ENCODE results near the gene AATK.

AATK gene

GRCh38 chr17:81194941-81195901 lies 29.2 kb upstream of the AATK start:
- Mint-ChIP-seq H3K36me3 (ENCODE audit: low read depth) (peaks cover 4% of the 10 kb centered on the region), H3K27ac (no peak overlapping the region), H3K4me3 (no peak overlapping the region)

GRCh38 chr17:81194225-81194760 lies 28.3 kb upstream of the AATK start:
- Mint-ChIP-seq H3K4me1 (no peaks in the 10 kb centered on the region), H3K27me3 (ENCODE audit: low read depth) (no peaks in the 10 kb centered on the region), H3K9me3 (no peaks in the 10 kb centered on the region), H3K36me3 (ENCODE audit: low read depth) (peaks cover 4% of the 10 kb centered on the region), H3K4me3 (no peak overlapping the region), H3K27ac (no peak overlapping the region)
- no peak for TF ChIP-seq CTCF (IDR thresholded peaks at IDR 0.05; ENCODE audit: unreplicated experiment in 3 of 3)

More at GRCh38 chr17:81194941-81195901, 29.2 kb upstream of the AATK start:
- no peak for TF ChIP-seq CTCF (IDR thresholded peaks at IDR 0.05; ENCODE audit: unreplicated experiment in 3 of 3)
- Mint-ChIP-seq H3K27me3 (ENCODE audit: low read depth) (no peaks in the 10 kb centered on the region), H3K4me1 (no peaks in the 10 kb centered on the region), H3K9me3 (no peaks in the 10 kb centered on the region)

- Mint-ChIP-seq H3K36me3 (ENCODE audit: low read depth) (peaks cover 4% of the 10 kb centered on the region), H3K4me1 (no peaks in the 10 kb centered on the region), H3K9me3 (no peaks in the 10 kb centered on the region), H3K27ac (no peak overlapping the region), H3K4me3 (no peak overlapping the region), H3K27me3 (ENCODE audit: low read depth) (no peaks in the 10 kb centered on the region)
- TF ChIP-seq CTCF (IDR thresholded peaks at IDR 0.05; ENCODE audit: unreplicated experiment in 3 of 3) = no peak
Observed at GRCh38 chr17:81193470-81194224, 27.6 kb upstream of the AATK start.

GRCh38 chr17:81193051-81193410 lies 27.0 kb upstream of the AATK start:
- no peaks in the 10 kb centered on the region for H3K9me3 Mint-ChIP-seq
- H3K27ac Mint-ChIP-seq = no peak overlapping the region
- H3K27me3 Mint-ChIP-seq (ENCODE audit: low read depth) = no peaks in the 10 kb centered on the region
- H3K36me3 Mint-ChIP-seq (ENCODE audit: low read depth) = peaks cover 4% of the 10 kb centered on the region
- no peaks in the 10 kb centered on the region for H3K4me1 Mint-ChIP-seq
- no peak for TF ChIP-seq CTCF (IDR thresholded peaks at IDR 0.05; ENCODE audit: unreplicated experiment in 3 of 3)
- H3K4me3 Mint-ChIP-seq = no peak overlapping the region

GRCh38 chr17:81192386-81193050 lies 26.5 kb upstream of the AATK start:
- H3K36me3 Mint-ChIP-seq (ENCODE audit: low read depth) = peaks cover 4% of the 10 kb centered on the region
- no peaks in the 10 kb centered on the region for H3K27me3 Mint-ChIP-seq (ENCODE audit: low read depth)
- no peaks in the 10 kb centered on the region for H3K9me3 Mint-ChIP-seq
- no peak overlapping the region for H3K27ac Mint-ChIP-seq
- no peak for TF ChIP-seq CTCF (IDR thresholded peaks at IDR 0.05; ENCODE audit: unreplicated experiment in 3 of 3)
- no peak overlapping the region for H3K4me3 Mint-ChIP-seq
- H3K4me1 Mint-ChIP-seq = no peaks in the 10 kb centered on the region
